GM19468 (cell line): ENCODE measurements around the gene SBK2.
"Not testable (repeated sequence)": the region's sequence is repeated elsewhere in the genome, so short reads cannot be mapped to it uniquely, and the experiment has no call there.

Experiments used
- ATAC-seq: cut with Tn5 transposase; IDR thresholded peaks from one replicate; pipeline ENCODE4 v1.9.1; 2021; ENCODE audit warnings: mild to moderate bottlenecking, moderate library complexity, moderate number of reproducible peaks; ENCODE audit not compliant: unreplicated experiment; ENCODE audit errors: extremely low read depth

The SBK2 gene

DNA sequence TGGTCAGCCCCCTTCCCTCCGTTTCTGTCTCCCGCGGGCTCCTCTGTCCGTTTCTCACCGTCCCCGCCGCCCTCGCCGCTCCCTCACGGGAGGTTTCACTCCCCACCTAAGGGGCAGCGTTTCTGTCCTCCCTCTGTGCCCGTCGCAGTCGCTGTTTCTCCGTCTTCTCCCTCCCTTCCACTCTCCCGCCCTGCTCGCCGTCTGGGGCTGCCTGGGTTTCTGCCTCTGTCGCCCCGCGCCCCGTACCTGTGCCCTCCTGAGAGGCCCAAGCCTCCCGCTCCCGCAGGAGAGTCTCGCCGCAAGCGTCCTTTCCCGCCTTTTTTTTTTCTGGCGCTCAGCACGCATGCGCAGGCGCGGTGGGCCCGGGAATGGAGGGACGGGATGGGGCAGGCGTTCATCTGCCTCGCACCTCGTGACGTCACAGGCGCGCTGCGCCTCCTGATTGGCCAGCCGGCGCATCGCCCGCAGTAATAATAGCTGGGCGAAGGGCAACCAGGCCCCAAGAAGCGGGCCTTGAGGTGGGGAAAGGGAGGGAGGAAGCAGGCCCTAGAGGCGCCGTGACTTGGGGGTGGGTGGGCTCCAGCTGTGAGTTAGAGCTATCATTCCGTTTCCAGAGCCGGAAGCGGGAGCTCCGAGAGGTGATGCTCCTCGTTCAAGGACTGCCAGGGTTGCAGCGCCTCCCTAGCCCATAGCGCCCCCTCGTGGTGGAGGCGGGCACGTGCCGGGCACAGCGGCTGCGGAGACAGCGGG lies 33.3 kb downstream of the SBK2 start:
- peak; percentile 75 for ATAC-seq

DNA sequence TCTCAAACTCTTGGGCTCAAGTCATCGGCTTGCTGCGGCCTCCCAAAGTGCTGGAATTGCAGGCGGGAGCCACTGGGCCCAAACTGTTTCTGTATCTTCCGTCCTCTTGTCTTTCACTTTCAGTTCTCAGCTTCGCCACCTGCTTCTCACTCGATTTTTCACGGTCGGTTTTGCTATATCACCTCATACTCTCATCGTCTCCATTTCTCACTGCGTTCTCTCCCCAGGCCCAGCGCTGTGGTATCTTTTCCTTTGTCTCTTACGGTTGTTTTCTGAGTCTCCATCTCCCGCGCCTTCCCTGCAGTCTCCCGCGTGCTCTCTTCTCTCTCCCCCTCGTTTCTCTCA lies 33.8 kb downstream of the SBK2 start:
- no peak for ATAC-seq

DNA sequence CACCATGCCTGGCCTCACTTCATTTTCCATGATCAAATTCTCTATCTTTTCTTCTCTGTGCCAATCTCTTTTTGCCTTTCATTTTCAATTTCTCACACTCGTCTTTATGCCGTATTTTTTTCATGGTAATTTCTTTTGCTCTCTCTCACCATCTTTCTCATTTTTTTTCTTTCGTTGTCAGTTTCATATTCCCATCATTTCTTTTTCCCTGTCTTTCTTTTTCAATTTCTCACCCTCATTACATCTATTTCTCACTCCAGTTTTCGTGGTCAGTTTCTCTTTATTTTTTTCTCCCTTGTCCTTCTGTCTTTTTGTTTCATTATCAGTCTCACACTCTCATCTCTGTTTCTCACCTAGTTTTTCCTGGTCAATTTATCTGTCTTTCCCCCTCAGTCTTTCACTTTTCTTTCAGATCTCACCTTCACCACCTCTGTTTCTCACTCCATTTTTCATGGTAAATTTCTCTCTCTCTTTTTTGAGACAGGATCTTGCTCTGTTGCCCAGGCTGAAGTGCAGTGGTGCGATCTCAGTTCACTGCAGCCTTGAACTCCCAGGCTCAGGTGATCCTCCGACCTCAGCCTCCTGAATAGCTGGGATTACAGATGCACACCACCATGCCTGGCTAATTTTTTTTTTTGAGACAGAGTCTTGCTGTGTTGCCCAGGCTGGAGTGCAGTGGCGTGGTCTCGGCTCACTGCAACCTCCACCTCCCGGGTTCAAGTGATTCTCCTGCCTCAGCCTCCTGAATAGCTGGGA lies 34.6 kb downstream of the SBK2 start:
- no peak for ATAC-seq

DNA sequence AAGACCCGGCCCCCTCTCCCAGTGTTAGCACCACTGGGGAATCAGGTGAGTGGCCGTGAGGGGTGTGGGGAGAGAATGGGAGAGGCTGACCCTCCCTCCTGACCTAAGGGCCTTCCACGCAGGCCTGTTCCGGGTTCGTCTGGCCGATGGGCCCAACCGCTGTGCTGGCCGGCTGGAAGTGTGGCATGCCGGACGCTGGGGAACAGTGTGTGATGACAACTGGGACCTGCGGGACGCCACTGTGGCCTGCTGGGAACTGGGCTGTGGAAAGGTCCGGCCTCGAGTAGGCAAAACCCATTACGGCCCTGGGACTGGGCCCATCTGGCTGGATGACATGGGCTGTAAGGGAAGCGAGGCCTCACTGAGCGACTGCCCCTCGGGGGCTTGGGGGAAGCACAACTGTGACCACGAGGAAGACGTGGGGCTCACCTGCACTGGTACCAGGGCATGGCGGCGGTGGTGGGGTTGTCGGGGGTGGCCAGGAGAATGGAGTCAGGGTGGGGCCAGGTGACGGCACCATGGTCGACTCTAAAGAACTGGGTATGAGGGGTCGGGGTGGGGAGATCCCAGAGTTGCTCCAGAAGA lies 36.5 kb downstream of the SBK2 start:
- ATAC-seq, result no peak

DNA sequence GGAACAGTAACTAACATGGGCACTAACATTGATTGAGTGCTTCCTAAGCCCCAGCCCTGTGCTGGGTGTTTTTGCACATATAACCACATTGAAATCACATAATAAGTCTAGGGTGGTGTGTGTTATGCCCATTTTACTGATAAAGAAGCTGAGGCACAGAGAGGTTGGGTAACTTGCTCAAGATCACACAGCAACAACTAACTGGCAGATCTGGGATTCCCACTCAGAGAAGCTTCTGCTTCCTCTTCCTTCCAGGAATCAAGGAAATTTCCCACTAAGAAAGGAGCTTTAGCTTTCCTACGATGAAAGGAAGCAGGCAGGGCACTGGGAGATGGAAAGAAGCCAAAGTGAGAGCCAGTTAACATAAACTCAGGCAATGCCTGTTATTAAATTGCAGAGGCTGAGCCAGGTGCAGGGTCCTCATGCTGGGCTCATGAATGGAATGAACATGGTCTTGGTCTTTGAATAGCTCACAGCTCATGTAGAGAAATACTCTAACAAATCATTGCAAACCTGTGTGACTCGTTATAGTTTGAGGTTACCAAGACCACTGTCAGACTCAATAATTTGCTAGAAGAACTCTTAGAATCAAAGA lies 38.6 kb downstream of the SBK2 start:
- no peak for ATAC-seq

DNA sequence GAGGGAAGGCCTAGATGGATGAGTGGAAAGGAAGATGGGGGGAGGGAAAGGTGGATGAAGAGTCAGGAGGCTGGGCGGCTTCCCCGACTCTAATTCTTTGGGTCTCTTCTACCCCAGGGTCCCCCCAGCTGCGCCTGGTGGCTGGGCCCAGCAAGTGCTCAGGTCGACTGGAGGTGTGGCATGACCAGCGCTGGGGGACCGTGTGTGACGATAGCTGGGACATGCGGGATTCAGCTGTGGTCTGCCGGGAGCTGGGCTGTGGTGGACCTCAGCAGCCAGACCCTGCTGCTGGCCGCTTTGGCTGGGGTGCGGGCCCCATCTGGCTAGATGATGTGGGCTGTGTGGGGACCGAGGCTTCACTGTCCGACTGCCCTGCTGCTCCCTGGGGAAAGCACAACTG lies 39.2 kb downstream of the SBK2 start:
- no peak for ATAC-seq

DNA sequence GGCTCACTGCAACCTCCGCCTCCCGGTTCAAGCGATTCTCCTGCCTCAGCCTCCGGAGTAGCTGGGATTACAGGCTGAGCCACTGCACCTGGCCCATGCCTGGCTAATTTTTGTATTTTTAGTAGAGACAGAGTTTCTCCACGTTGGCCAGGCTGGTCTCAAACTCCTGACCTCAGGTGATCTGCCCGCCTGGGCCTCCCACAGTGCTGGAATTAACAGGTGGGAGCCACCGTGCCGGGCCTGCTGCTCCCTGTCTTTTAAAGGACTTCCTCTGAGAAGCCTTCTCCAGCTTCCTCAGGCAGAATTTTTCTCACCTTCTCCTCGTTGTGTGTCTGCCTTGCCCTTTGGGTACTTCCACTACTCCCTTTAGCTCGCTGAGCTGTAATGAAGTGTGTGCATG lies 40.1 kb downstream of the SBK2 start:
- not testable (repeated sequence) for ATAC-seq

DNA sequence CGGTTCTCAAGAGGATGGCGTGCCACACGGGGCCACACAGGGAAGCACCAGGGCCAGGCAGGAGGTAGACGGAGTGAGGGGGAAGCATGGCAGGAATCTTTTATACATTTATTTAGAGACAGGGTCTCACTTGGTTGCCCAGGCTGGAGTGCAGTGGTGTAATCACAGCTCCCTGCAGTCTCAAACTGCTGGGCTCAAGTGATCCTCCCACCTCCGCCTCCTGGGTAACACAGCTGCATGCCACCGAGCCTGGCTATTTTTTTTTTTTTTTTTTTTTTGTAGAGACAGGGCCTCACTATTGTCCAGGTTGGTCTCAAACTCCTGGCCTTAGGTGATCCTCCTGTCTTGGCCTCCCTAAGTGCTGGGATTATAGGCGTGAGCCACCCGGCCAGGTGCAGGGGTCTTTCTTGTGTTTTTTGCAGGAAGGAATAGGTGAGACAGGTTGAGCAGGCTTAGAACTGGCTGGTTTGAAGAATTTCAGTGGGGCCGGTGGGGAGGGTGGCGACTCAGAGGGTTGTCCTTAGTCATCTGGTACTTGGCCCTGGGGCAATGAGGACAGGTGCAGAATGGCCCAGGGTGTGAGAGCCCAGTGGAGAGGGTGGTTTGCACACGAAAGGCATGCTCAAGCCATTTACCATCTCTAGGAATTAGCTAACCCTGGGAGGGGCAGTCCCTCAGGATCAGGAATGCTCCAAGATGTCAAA lies 41.1 kb downstream of the SBK2 start:
- no peak for ATAC-seq

DNA sequence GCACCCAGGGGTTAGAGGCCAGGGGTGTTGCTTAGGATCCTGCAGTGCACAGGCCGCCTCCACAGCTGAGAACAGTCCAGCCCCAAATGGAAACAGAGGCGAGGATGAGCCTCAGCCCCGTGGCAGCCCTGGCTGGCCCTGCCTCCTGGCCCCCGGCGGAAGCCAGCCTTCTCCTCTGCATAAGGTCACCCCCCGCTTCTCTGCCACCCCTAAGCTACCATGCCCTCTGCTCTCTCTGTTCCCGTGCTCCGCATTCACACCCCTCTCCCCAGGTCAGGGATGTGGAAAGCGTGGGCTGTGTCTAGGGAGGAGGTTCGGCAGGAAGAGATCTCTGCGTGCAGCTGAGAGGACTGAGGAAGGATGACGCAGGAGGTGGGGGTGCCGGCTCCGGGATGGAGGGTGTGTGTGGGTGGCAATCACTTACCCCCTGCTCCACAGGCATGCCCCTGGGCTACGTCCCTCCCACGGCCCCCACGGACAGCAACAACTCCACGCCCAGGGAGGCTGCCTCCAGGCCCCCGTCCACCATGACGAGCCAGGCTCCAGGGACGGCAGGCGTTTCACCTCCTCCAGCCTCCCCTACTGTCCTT lies 42.7 kb downstream of the SBK2 start:
- no peak for ATAC-seq

DNA sequence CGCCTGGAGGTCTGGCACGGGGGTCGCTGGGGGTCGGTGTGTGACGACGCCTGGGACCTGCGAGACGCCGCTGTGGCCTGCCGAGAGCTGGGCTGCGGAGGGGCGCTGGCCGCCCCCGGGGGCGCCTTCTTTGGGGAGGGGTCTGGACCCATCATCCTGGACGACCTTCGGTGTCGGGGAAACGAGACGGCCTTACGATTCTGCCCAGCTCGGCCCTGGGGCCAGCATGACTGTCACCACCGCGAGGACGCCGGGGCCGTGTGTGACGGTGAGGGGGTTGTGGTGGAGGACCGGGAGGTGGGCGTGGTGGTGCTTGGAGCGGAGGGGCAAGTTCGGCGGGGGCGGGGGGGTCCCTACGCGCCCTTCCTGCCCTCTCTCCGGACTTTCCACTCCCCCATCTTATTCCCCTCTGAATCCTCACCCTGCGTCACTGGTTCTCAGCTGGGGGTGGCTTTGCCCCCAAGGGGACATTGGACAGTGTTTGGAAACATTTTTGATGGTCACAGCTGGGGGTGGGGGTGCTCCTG lies 43.2 kb downstream of the SBK2 start:
- no peak for ATAC-seq

DNA sequence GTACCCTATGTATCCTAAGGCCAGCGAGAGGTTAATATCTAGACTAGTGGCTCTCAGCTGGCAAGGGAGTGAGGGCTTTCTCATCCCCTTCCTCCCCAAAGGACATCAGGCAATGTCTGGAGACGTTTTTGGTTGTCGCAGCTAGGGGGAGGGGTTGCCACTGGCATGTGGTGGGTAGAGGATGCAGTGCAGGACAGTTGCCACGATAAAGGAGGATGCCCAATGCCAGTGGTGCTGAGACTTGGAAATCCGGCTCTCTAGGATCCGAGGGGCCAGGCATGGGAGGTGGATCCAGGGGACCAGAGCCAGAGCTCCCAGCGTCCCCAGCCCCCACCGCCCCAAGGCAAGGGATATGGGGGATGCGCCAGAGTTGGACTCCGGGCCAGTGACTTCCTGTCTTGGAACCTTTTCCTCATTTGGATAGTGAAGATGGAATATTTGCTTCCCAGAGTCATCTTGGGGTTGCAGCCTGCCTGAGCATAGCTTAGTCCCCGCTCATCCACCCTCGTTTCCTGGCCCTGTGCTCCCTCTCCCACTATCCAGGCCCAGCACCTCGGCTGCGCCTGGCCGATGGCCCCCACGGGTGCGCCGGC lies 43.8 kb downstream of the SBK2 start:
- no peak for ATAC-seq

DNA sequence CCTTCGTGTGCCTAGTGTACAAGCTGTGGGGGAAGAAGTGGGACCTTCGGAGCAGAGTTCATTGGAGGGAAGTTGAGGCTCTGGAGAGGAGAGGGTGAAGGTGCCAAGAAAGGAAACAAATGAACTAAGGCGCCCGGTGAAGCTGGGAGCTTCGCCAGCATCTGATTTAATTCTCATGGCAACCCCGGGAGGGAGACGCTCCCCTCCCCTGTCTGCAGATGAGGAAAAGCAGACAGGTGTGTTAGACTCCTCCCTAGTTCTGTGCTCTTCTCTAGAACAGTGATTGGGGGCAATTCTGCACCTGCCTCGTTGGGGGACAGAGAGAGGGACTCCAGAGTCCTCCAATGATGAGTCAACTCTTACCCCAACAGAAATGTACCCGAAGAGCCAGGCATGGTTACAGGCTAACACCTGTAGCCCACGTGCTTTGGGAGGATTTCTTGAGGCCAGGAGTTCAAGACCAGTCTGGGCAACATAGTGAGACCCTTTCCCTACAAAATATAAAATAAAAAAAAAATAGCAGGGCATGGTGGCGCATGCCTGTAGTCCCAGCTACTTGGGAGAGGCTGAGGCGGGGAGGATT lies 44.5 kb downstream of the SBK2 start:
- ATAC-seq, result no peak

DNA sequence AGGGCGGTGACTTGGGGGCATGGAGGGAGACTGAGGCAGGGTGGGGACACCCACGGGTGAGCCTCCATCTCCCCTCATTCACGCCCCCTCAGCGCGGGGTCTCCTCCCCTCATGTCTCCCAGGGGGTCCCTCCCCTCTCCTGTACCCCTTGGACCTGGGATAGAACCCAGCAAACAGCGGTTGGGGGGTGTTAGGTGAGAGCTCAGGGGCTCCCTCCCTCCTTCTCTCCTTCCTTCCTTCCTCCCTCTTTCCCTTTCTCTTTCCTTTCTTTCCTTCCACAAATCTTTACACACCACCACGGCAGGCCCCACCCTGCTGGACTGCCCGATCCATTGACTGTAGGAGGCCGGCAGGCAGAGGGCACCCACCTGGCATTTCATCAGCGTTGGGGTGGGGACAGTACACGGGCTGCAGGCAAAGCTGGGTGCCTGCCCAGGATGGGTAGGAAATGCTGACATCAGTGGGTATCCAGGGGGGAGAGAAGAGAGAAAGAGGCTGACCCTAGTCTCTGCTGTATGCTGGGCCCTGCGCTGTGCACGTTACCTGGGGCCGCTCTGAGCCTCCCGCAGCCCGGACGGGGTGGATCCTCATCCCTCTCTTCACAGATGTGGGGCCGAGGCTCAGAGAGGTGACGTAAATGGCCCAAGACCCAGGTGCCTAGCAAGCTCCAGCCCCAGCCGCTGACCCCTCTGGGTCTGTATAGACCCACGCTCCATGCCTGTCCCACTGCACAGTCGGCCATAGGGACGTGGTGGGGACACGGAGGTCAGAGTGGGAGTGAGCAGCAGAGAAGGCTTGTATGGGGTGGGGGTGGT lies 45.2 kb downstream of the SBK2 start:
- ATAC-seq, result no peak

DNA sequence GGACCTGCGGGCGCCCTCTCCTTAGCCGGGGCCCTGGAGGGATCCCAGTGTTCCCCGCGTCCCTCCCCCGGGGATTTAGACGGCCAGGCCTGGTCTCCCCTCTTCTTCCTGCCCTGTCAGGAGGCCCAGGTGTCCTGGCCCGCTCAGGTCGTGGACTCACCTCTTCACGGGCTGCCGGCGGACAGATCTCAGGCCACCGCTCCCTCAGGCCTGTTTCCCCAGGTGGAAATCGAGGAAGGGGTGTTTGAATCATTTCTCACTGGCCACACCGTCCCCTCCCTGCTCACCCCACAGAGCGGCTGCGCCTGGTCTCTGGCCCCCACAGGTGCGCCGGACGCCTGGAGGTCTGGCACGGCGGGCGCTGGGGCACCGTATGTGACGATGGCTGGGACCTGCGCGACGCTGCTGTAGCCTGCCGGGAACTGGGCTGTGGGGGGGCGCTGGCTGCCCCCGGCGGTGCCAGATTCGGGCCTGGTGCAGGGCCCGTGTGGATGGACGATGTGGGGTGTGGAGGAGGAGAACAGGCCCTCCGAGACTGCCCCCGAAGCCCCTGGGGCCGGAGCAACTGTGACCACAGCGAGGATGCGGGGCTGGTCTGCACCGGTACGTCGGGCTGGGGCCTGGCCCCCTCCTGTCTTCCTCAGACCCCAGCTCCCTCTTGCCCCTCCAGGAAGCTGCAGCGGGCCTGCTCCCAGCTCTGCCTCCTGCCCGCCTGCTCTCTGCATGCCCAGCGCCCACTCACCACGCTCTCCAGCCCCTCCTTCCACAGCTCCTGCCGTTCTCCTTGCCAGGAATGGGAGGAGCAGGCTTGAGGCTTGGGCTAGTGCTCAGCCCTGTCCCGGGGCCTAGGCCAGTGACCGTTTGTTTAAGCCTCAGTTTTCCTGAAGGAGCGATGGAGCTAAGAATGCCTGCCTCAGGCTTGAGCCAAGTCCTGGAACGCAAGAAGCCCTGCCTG lies 46.2 kb downstream of the SBK2 start:
- ATAC-seq, result no peak

DNA sequence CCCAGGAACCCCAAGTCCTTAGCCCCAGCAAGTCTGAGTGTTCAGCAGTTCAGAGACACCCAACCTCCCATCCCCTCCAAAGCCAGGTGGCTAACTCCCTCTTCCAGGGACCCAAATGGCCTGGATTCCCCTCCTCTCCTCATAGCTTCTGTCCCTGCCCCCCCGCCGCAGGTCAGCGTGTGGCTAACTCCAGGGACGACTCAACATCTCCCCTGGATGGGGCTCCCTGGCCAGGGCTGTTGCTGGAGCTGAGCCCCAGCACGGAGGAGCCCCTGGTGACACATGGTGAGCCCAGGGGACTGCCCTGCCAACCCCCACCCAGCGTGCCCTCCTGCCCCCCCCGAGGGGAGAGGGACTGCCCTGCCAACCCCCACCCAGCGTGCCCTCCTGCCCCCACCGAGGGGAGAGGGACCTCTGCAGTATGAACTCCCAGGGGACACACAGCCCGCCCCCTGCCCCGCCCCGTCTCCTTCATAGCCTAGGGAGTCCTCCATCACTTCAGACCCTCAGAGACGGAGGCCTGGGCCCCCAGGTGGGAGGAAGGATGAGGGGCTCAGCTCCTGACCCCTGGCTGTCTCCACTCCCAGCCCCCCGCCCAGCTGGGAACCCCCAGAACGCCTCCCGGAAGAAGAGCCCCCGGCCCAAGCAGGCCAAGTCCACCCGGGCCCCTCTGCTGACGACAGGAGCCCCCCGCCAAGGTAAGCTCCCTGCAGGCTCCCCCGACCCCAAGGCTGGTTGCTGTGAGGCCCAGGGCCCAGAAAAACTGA lies 47.0 kb downstream of the SBK2 start:
- no peak for ATAC-seq

DNA sequence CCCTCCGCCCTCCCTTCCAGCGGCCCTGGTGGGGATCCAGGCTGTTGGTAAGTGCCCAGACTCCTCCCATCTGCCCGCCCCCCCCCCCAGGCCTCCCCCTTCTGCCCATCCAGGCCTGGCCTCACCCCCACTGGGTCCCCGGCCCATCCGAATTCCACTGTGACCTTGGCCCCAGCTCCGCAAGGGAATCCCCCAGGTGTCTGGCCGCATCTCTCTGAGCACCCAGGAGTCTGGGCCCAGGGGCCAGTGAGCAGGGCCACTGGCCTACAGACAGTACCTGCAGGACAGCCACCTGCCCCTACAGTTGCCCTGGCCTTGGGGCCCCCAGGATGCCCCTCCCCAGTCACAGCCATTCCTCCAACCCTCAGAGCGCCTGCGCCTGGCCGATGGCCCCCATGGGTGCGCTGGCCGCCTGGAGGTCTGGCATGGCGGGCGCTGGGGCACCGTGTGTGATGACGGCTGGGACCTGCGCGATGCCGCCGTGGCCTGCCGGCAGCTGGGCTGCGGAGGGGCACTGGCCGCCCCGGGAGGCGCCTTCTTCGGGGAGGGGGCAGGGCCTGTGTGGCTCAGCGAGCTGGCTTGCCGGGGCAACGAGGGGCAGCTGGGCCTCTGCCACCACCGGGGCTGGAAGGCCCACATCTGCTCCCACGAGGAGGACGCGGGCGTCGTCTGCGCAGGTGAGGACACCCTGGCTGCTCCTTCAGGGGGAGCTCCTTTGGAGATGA lies 47.8 kb downstream of the SBK2 start:
- no peak for ATAC-seq
